ENCODE results near the gene CEP57L1.

DNA sequence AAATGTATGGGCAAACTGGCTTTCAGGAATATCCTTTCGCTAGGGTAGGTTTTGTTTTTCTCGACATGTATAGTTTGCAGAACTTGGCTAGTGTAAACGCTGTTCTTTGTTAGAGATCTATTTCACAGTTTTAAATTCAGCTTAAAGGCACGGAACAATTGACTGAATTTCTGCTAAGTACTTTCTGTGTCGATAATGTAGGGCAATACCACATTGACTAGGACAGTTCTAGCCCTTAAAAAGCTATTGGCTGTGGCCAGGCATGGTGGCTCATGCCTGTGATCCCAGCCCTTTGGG is 92.8 kb downstream of the CEP57L1 start:
- TF ChIP-seq, protein P1, sequence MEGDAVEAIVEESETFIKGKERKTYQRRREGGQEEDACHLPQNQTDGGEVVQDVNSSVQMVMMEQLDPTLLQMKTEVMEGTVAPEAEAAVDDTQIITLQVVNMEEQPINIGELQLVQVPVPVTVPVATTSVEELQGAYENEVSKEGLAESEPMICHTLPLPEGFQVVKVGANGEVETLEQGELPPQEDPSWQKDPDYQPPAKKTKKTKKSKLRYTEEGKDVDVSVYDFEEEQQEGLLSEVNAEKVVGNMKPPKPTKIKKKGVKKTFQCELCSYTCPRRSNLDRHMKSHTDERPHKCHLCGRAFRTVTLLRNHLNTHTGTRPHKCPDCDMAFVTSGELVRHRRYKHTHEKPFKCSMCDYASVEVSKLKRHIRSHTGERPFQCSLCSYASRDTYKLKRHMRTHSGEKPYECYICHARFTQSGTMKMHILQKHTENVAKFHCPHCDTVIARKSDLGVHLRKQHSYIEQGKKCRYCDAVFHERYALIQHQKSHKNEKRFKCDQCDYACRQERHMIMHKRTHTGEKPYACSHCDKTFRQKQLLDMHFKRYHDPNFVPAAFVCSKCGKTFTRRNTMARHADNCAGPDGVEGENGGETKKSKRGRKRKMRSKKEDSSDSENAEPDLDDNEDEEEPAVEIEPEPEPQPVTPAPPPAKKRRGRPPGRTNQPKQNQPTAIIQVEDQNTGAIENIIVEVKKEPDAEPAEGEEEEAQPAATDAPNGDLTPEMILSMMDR (IDR thresholded peaks at IDR 0.05; ENCODE audit: poor library complexity) = no peak
- TF ChIP-seq EZH2 (IDR thresholded peaks at IDR 0.05; ENCODE audit: borderline replicate concordance) (no peak), EZH2phosphoT487 (IDR thresholded peaks at IDR 0.05; ENCODE audit: low read depth, severe bottlenecking, unreplicated experiment) (no peak)
